ENCODE measurements around the gene SUV39H2.

DNA sequence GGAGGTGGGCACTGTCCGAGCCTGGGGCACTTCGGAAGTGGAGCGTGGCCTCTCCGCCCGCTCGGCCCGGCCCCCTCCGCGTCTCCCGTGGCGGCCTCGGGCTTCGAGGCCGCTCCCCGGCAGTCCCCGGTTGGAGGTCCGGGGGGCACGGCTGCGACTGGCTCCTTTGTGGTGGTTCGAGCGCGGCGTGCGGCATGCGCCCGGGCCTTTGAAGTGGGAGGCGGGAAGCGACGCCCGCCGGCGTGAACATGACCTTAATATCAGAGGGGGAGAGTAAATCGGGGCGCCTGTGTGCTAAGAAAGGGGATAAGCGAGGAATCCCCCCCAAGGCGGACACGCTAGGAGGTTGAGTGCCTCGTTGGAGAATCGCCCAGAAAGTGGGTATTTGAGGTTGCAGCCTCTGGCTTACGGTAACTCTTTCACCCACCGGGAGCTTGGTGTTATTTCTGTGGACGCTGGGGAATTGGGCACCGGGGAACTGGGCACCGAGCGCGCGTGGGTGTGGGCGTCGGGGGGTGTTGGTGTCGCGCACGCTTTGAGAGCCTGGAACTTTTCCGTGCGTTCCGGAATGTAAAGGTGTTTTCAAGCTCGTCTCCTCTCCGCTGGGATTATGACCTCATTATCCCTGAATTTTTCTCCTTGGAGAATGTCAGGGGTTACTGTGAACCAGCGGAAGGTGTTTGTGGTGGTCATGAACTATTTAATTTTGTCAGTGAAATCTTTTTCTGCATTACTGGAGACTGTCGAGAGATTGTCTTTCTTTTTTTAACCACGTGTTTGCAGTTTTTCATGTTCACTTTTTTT is 660 bp downstream of the SUV39H2 start:
- TF ChIP-seq POLR2A (IDR thresholded peaks at IDR 0.05; ENCODE audit: low read depth, low read length) (no peak), TAF1 (IDR thresholded peaks at IDR 0.05; ENCODE audit: low read depth, low read length) (no peak), POLR2AphosphoS5 (IDR thresholded peaks at IDR 0.05; ENCODE audit: low read depth, low read length) (no peak), POU2F2 (IDR thresholded peaks at IDR 0.05; ENCODE audit: low read depth, low read length) (no peak)
